ENCODE results near the gene BACE2. TPM values are rescaled to one million over a fixed set of nuclear protein-coding genes. Genes with fewer than 3 reads are reported as not detected.

BACE2 gene
- total and polyA plus RNA-seq, 2 donors (not counting 3 experiments of a cell fraction or from before 2014, with no cell fraction given): 113 to 184 TPM

GRCh38 chr21:41322496-41323382 lies 154.8 kb downstream of the BACE2 start:
- Histone ChIP-seq H3K4me2 (ENCODE audit: insufficient read depth, low read length) (no peak overlapping the region), H3K27me3 (ENCODE audit: control insufficient read depth in 2 of 2, insufficient read depth in 2 of 2, low read length in 2 of 2) (peaks cover 0 to 2% of the 10 kb centered on the region in 2 experiments), H3K27ac (ENCODE audit: insufficient read depth, low read depth, low read length) (no peak overlapping the region), H3K9me1 (replicated peaks; ENCODE audit: control insufficient read depth, extremely low read depth, insufficient read depth, low read length) (no peaks in the 10 kb centered on the region), H3K9ac (replicated peaks; ENCODE audit: extremely low read depth, insufficient read depth, low read length) (no peak overlapping the region), H4K20me1 (replicated peaks; ENCODE audit: control insufficient read depth, extremely low read depth, insufficient read depth, low read length) (no peaks in the 10 kb centered on the region), H3K79me2 (ENCODE audit: control insufficient read depth, insufficient read depth, low read length) (no peaks in the 10 kb centered on the region), H3K4me1 (ENCODE audit: control insufficient read depth, extremely low read depth, insufficient read depth, low read length) (no peaks in the 10 kb centered on the region), H3K9me3 (replicated peaks; ENCODE audit: control insufficient read depth, insufficient read depth, low read length) (no peaks in the 10 kb centered on the region), H3K4me3 (replicated peaks in 1 of 3; ENCODE audit: insufficient read depth in 1 of 3, low read depth in 1 of 3, low read length in 3 of 3) (no peak overlapping the region), H3K36me3 (ENCODE audit: control insufficient read depth in 2 of 2, extremely low read depth in 1 of 2, insufficient read depth in 2 of 2, low read length in 2 of 2) (no peaks in the 10 kb centered on the region), H2AFZ (ENCODE audit: low read depth, low read length) (no peak overlapping the region)
- CTCF ChIA-PET: no interaction called here
- dilution Hi-C loops (cut with MboI; ENCODE audit: extremely low pct_ligation_motif_present, low sequenced_read_pairs) (no loop called here), intact Hi-C loops (cut with micrococcal nuclease) (no loop called here)
- POLR2A ChIA-PET: no interaction called here
- DNase-seq (ENCODE audit: low read depth, low spot score) (no peak), FAIRE-seq (no peak)
- TF ChIP-seq POLR2A (IDR thresholded peaks at IDR 0.05; ENCODE audit: low read depth, low read length) (no peak), MAX (IDR thresholded peaks at IDR 0.05; ENCODE audit: insufficient read depth, insufficient read length) (no peak), MYC (IDR thresholded peaks at IDR 0.05; ENCODE audit: low read depth, low read length) (no peak), GATA2 (IDR thresholded peaks at IDR 0.05; ENCODE audit: insufficient read depth, insufficient read length, low read depth, low read length) (no peak), CTCF (IDR thresholded peaks at IDR 0.05; ENCODE audit: extremely low read depth in 1 of 2, insufficient read depth in 1 of 2, low read depth in 1 of 2, low read length in 2 of 2) (no peak), JUN (IDR thresholded peaks at IDR 0.05; ENCODE audit: borderline replicate concordance, insufficient read depth, insufficient read length, low read depth) (no peak), POLR2AphosphoS5 (IDR thresholded peaks at IDR 0.05; ENCODE audit: insufficient read depth, low read depth, low read length) (no peak), EZH2 (IDR thresholded peaks at IDR 0.05; ENCODE audit: borderline replicate concordance, low read depth, low read length, severe bottlenecking) (no peak), FOS (IDR thresholded peaks at IDR 0.05; ENCODE audit: borderline replicate concordance, insufficient read depth, low read length) (no peak)
- BruUV-seq (replicated peaks): no TSS peak
